SU-DHL-6 (cell line): ENCODE measurements around the gene RSBN1L.

ENCODE experiments used
- CTCF ChIP-seq: fragments of 200-600 bp; sonication (generic); IDR thresholded peaks from one replicate; pipeline ENCODE4 v1.5.1; 2017; ENCODE audit warnings: antibody characterized with exemption, mild to moderate bottlenecking, low read length, moderate library complexity; ENCODE audit not compliant: insufficient read depth, poor library complexity, severe bottlenecking
- EZH2phosphoT487 ChIP-seq: fragments of 200-600 bp; sonication (generic), shearing (Covaris generic); conservative IDR thresholded peaks from 2 replicates; pipeline ENCODE4 v1.6.1; 2018; ENCODE audit warnings: mild to moderate bottlenecking, antibody characterized with exemption, low read length, moderate library complexity, mixed read lengths

GRCh38 chr7:77651575-77652162, 44.6 kb upstream of the RSBN1L start:
- peak; percentile 90 for TF ChIP-seq CTCF
- TF ChIP-seq EZH2phosphoT487 = no peak
